KOPT-K1 (cell line): ENCODE measurements around the gene P2RY8.
"Not testable (repeated sequence)": the region's sequence is repeated elsewhere in the genome, so short reads cannot be mapped to it uniquely, and the experiment has no call there.

ENCODE experiments used
- H3K27ac ChIP-seq: fragments of 200-600 bp; sonication (generic); 2 replicates; pipeline ENCODE4 v1.5.1; 2016; ENCODE audit warnings: antibody characterized with exemption, mild to moderate bottlenecking, low read depth, low read length; ENCODE audit not compliant: poor library complexity, severe bottlenecking
- H3K36me3 ChIP-seq: fragments of 200-600 bp; sonication (generic); 2 replicates; pipeline ENCODE4 v1.5.1; 2017; ENCODE audit warnings: antibody characterized with exemption, mild to moderate bottlenecking, low read length, moderate library complexity; ENCODE audit not compliant: insufficient read depth
- H3K9me3 ChIP-seq: fragments of 200-600 bp; sonication (generic); 2 replicates; pipeline ENCODE4 v1.5.1; 2017; ENCODE audit warnings: antibody characterized with exemption, low read length, mild to moderate bottlenecking; ENCODE audit not compliant: insufficient read depth, poor library complexity, severe bottlenecking

Gene P2RY8

GRCh38 chrX:1537031-1537715 is at the start of gene P2RY8:
TSS of gene P2RY8 (minus strand) at chrX:1537185. CDS start at chrX:1466558, 70,627 bp downstream.
- Histone ChIP-seq H3K36me3 (peaks cover 10% of the 10 kb centered on the region), H3K27ac (peak within 1 kb of the TSS; percentile 94)

DNA sequence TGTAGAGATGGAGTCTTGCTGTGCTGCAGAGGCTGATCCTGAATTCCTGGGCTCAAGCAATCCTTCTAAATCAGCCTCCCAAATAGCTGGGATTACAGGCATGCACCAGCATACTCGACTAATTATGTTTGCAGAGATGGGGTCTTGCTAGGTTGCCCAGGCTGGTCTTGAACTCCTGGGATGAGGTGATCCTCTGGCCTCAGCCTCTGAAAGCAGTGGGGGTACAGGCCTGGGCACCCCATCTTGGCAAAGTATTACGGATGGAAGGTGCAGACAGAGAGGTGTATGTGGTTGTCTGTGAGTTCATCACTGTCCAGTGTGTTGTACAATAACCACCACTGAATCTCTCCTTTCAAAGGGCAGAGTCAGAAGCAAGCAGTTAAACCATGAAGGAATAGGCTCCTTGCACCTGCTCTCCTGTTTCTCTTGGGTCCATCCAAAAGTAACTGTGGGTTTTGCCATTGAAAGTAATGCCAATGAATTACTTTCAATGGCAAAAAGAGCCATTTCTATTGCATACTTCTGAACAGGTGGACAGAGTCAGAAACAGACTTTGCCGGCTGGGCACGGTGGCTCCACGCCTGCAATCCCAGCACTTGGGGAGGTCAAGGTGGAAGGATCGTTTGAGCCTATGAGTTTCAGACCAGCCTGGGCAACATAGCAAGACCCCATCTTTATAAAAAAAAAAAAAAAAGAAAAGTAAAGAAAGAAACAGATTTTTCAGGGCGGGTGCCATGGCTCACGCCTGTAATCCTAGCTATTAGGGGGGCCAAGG is 47.4 kb upstream of the P2RY8 start:
- Histone ChIP-seq H3K36me3 (no peaks in the 10 kb centered on the region), H3K27ac (no peak overlapping the region), H3K9me3 (peaks cover 5% of the 10 kb centered on the region)

More at GRCh38 chrX:1537031-1537715, at the start of gene P2RY8:
- H3K9me3 ChIP-seq = no peaks in the 10 kb centered on the region

DNA sequence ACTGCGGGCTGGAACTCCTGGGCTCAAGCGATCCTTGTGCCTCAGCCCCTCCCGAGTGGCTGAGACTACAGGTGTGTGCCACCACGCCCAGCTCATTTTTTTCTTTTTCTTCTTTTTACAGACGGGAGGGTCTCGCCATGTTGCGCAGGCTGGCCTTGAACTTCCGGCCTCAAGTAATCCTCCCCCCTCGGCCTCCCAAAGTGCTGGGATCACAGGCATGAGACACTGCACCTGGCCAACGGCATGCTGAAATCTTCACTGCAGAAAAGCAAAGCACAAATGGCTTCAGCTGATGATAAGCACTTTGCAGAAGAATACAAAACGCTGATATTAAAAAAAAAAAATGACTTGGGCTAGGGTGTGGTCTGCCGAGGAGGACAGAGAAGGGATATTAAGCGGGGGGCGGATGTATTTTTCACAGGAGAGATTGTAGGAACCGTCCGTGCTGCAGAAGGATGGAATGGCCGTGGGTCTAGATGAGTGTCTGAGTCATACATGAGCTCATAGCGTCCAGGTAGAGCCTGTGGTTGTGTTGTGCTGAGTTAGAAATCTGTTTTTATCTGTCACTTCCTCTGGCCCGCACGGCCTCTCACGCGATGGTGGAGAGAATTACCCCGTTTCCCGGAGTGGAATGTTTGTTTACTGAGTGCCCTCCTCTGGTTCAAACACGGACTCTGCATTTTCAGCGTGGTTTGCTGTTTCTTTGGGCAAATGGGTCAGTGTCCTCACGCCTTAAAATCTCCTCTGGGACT is 45.9 kb upstream of the P2RY8 start:
- Histone ChIP-seq H3K9me3 (peaks cover 9% of the 10 kb centered on the region), H3K27ac (no peak overlapping the region), H3K36me3 (no peaks in the 10 kb centered on the region)

DNA sequence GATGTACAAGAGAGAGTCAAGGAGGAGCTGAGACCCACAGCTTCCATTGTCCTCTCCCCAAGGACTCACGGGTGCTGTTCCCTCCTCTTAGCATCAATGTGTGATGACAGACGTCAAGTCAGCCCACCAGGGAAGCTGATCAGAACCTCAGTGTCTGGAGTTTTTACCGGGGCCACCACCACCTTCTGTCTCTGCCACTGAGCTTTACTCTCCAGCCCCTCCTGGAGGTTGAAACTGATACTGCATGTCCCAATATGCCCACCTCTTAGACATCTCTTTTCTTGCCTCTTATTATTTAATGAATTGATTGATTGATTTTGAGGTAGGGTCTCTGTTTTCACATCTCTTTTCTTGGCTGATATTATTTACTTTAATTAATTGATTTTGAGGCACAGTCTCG is 44.1 kb upstream of the P2RY8 start:
- Histone ChIP-seq H3K36me3 (no peaks in the 10 kb centered on the region), H3K9me3 (peaks cover 13% of the 10 kb centered on the region), H3K27ac (no peak overlapping the region)

DNA sequence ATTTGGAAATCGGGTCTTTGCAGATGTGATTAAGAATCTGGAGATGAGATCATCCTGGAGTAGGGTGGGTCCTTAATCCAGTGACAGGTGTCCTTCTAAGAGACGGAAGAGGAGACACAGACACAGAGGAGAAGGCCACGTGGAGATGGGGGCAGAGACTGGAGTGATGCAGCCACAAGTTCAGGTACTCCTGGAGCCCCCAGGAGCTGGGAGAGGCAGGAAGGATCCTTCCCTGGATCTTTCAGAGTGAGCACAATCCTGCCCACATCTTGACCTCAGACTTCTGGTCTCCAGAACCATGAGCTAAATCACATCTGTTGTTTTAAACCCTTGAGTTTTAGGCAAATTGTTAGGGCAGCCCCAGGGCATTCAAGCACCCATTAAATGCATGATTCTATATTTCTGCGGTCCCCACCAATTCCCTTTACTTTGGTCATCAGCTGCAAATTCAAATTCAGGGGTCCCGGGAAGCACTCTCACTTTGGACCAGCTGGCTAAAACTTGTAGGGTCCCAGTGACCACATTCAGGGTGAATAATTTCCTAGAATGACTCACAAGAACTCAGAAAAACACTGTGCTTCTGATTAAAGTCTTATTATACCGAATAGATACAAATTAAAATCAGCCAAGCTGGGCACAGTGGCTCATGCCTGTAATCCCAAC is 41.7 kb upstream of the P2RY8 start:
- Histone ChIP-seq H3K36me3 (no peaks in the 10 kb centered on the region), H3K9me3 (peaks cover 13% of the 10 kb centered on the region), H3K27ac (peak overlapping the region; percentile 24)

- peak overlapping the region; percentile 85 for H3K27ac ChIP-seq
- H3K36me3 ChIP-seq = no peaks in the 10 kb centered on the region
- H3K9me3 ChIP-seq = peaks cover 13% of the 10 kb centered on the region
Measured at GRCh38 chrX:1577845-1578244, 40.9 kb upstream of the P2RY8 start.

- no peaks in the 10 kb centered on the region for H3K36me3 ChIP-seq
- peaks cover 13% of the 10 kb centered on the region for H3K9me3 ChIP-seq
- peak overlapping the region; percentile 85 for H3K27ac ChIP-seq
Measured at GRCh38 chrX:1576201-1576992, 39.4 kb upstream of the P2RY8 start.

GRCh38 chrX:1574181-1574580 is 37.2 kb upstream of the P2RY8 start:
- H3K36me3 ChIP-seq, H3K27ac ChIP-seq: not testable (repeated sequence)
- H3K9me3 ChIP-seq = peaks cover 15% of the 10 kb centered on the region

DNA sequence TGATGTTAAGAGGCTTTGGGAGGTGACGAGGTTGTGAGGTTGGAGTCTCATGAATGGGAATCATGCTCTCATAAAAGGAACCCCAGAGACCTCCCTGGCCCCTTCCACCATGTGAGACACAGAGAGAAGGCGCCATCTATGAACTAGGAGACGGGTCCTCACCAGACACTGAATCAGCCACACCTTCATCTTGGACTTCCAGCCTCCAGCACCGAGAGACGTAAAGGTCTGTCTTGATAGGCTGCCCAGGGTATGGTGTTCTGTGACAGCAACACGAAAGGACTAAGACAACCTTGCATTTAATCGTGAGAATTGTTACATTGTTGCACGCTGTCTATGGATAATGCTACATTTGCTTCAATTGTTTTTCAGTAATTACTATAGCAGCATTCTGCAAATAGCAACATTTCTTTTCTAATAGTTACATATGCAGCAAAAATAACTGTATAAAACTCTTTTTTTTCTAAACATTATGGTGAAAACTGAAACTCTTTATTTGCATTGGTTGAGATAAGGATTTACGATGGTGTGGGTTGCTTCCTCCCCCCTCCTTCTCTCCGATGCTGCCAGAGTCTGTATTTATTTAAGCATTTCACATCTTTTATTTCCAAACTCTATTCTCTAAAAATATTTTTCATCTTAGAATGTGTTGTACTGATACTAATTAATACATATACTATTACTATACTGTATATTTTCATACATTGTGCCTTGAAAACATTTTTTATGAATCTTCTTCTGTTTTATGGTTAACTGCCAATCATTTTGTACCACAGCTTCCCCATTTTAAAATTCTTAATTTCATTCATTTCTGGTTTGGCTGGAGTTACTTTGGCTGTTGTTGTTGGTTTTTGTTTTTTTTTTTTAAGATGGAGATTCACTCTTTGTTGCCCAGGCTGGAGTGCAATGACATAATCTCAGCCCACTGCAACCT is 28.0 kb upstream of the P2RY8 start:
- H3K9me3 ChIP-seq = peaks cover 6% of the 10 kb centered on the region
- peak overlapping the region; percentile 49 for H3K27ac ChIP-seq
- H3K36me3 ChIP-seq = no peaks in the 10 kb centered on the region

GRCh38 chrX:1564077-1564476 is 27.1 kb upstream of the P2RY8 start:
- not testable (repeated sequence) for H3K36me3 ChIP-seq, H3K9me3 ChIP-seq, H3K27ac ChIP-seq

DNA sequence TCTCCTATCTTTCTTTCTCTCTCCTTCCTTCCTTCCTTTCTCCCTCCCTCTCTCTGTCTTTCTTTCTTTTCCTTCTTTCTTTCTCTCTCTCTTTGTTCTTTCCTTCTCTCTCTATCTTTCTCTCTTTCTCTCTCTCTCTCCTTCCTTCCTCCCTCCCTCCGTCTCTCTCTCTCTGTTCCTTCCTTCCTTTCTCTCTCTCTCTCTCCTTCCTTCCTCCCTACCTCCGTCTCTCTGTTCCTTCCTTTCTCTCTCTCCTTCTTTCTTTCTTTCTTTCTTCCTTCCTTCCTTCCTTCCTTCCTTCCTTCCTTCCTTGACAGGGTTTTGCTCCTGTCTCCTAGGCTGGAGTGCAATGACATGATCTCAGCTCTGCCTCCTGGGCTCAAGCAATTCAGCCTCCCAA is 24.2 kb upstream of the P2RY8 start:
- no peak overlapping the region for H3K27ac ChIP-seq
- no peaks in the 10 kb centered on the region for H3K9me3 ChIP-seq
- H3K36me3 ChIP-seq = no peaks in the 10 kb centered on the region

DNA sequence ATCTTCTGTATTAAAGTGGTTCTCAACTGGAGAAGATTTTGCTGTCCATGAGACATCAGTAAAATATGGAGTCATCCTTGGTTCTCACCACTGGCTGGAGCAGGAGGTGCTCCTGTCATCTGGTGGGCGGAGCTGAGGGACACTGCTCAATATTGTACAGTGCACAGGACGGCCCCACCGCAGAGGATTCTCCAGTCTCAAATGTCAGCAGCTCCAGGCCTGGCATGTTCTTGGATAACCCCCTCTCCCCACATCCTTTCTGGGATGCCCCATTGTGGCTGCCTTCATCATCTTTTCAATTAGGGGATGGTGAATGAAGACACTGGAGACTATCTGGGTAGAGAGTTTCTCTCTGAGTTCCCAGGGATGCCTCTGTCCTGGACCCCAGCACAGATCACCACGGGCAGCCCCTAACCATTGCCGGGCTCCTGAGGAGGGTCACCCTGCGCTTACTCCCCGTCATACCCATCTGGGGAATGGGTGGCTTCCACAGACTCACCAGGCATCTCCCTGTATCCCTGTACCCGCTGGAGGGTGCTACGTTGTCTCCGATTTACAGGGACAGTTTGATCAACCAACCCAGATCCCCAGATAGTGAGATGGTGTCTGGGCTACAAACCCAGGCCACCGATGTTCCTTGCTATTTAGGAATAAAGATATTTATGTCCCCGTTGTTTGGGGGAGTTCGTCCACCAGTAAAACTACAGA is 21.9 kb upstream of the P2RY8 start:
- H3K36me3 ChIP-seq = no peaks in the 10 kb centered on the region
- no peak overlapping the region for H3K27ac ChIP-seq
- peaks cover 5% of the 10 kb centered on the region for H3K9me3 ChIP-seq

GRCh38 chrX:1557442-1557841 is 20.5 kb upstream of the P2RY8 start:
- H3K36me3 ChIP-seq, H3K27ac ChIP-seq, H3K9me3 ChIP-seq: not testable (repeated sequence)
